ENCODE results near the gene CHD5.

Gene CHD5

DNA sequence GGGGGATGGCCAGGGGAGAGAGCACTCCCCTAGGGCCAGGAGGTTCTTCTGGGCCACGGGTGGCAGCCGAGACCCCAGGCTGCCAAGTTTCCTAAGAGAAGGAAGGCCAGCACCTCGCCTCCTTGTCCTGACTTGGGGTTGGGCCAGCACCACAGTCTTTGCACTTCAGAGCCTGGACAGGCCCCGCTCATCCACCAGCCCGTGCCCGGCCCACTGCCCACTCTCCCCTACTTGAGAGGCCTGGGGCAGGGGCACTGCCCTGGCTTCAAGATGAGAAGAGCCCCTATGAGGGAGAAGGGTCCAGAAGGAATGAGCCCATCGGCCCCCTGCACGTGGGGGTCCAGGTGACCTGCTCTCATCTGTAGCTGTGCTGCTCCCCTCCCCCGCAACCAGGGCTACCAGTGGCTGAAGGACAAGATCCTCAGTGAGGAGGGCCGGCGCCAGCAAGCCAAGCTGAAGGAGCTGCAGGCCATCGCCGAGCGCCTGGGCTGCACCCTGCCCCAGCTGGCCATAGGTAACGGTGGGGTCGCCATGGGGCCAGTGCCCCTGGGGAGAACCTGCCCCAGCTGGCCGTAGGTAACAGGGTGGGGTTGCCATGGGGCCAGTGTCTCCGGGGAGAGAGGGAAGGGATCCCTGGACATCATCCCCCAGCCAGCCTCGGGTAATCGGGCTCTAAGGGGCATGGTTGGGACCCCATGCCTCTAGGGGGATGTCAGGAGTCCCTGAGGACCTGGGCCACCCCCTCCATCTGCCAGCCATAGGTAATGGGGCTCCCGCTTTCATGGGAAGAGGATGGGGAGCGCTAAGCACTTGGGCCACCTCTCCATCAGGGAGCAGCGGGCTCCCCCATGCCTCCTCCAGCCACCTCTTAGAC is 83.6 kb downstream of the CHD5 start:
- DNase-seq = no peak

DNA sequence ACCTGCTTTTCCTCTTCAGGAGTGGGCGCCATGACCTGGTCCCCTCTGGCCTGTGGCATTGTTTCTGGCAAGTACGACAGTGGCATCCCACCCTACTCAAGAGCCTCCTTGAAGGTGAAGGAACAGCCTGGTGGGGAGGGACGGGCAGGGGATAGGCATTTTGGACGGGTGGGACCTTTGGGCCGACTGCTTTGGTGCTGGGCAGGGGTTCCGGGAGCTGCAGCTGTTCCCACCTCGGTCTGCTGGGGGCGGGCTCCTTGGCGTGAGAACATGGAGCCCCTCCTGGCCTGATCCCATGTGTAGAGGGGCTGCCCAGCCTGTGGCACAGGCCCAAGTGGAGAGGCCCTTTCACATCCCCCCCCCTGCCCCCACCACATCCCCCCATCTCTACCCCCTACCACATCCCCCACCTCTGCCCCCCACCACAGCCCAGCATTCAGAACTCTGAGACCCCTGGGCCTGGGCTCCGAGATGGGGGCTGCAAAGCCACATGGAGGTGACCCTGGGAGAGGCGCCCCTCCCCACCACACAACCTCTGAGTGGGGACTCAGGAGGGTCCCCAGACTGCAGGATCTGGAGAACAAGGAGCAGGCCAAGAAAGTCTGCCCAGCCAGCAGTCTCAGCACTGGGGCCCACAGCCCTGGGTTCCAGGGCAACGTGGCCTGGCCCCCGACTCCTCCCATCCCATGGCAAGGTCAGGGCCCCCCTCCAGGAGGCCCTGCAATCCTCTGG is 84.4 kb downstream of the CHD5 start:
- no peak for DNase-seq

DNA sequence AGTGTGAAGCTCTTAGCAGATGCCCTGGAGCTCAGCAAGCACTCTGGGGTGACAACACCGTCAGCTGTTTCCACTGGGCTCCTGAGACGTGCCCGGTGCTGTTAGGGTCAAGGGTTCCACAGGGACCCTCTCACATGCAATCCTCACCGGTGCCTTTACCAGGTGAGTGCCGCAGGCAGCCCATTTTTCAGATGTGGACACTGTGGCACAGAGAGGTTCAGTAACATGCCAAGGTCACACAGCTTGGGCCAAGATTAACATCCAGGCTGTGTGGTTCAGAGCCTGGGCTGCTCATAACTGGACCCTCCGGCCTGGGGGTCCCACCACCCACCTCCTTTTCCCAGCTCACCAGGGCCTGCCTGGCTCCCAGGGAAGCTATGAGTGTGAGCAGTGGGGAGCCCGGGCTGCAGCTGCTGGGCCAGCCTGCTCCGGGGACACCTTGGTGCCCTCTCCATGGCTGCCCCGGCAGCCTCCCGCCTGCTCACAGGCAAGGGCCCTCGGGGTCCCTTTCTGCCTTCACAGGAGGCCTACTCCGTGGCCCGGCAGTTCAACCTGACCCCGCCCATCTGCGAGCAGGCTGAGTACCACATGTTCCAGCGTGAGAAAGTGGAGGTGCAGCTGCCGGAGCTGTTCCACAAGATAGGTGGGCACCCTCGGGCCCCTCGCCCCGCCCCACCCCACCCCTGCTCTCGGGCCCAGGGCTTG is 85.2 kb downstream of the CHD5 start:
- no peak for DNase-seq

DNA sequence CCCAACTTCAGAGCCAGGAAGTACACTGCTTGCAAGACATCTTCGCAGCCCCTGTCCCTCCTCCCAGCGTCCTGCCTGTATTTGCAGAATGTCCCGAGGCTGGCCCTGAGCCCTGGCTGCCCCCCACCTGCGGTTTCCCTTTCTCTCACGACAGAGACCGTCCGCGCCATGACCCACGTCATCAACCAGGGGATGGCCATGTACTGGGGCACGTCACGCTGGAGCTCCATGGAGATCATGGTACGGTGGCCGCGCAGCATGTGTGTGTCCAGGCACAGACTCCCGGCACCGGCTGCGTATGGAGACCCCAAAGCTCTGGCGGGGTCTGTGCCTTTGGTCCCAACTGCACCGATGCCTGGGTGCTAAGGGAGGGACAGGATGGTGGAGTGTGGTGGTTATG is 85.9 kb downstream of the CHD5 start:
- no peak for DNase-seq

GRCh38 chr1:6093611-6094010 is 86.5 kb downstream of the CHD5 start:
- DNase-seq = no peak

DNA sequence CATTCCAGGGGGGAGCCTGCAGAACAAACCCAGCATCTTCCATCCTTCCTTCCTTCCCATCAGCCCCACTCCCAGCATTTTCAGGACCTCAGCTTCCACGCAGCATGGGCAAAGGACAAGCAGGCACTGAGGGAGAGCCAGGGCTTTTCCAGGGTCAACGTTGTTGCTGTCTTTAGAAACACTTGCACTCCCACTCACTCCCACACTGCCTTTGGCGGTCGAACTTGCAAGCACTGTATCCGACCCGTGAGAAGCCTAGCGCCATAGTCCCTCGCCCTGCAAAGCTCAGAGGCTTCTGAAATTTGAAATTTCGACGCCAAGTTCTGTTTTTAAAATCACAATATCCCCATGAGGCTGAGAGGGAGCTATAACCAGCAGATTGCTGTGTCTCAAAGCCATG is 87.0 kb downstream of the CHD5 start:
- DNase-seq = no peak

DNA sequence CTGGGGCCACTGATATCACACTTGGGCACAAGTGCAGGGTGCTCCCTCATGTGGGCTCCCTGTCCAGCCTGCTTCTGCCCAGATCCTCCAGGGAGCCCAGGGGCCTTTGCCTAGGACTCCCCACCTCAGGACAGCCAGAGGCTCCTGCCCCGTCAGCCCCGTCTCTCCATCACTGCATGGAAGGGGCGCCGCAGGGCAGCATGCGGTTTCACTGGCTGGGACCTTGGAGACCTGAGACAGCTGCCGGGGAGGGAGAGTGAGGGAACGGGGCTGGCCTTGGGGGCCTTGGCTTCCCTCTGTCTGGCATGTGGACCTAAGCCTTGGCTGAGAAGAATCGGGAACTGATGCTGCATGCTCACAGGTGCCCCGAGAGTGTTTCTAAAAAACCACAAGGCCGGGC is 87.9 kb downstream of the CHD5 start:
- no peak for DNase-seq

DNA sequence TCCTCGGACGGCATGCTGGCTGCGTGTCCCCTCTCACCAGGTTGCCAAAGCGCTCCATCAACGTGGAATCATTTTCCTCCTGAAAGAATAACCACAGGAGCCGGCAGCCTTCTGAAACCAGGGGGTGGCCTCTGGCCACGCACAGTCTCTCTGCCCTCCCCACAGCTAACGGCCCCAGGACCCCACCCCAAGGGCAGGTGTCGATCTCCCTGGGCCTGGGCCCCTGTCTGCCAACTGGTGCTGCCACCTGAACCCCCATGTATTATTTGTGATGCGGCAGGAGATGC is 88.4 kb downstream of the CHD5 start:
- no peak for DNase-seq

GRCh38 chr1:6090996-6091822 is 88.9 kb downstream of the CHD5 start:
- DNase-seq = no peak

DNA sequence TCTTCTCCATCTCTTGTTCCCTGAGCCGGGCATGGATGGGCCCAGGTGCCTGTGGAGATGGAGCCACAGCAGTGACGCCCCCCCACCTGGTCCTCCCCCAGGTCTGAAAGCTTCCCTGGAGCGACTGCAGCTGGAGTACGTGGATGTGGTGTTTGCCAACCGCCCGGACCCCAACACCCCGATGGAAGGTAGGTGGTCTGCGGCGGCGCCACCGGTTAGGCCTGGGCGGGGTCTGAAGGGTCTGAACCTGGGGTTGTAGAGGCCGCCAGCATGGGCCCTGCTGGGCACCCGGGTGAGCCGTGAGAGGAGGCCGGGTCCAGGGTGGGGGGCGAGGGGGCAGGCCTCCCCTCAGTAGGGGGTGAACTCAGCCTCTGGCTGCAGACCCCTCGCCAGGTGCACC is 89.8 kb downstream of the CHD5 start:
- no peak for DNase-seq

DNA sequence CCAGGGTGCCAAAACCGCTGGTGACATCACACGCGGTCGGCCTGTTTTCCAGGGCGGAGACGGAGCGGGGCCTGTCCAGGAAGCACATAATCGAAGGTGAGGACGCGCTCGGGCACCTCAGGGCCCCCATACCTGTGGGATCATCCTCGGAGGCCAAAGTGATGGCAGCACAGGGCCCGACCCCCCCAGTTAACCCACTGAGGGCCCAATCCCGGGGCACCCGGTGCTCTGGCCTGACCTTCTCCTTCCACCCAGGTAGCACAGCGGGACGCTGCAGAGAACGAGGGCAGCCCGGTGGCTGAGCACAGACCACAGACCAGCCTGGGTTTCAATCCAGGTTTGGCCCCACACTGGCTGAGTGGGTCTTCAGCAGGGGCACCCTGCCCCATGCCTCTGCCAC is 91.2 kb downstream of the CHD5 start:
- no peak for DNase-seq

- DNase-seq = no peak
Measured at GRCh38 chr1:6087958-6088357, 92.2 kb downstream of the CHD5 start.

- DNase-seq = no peak
Measured at GRCh38 chr1:6087377-6087772, 92.7 kb downstream of the CHD5 start.

GRCh38 chr1:6086762-6087376 is 93.3 kb downstream of the CHD5 start:
- no peak for DNase-seq

DNA sequence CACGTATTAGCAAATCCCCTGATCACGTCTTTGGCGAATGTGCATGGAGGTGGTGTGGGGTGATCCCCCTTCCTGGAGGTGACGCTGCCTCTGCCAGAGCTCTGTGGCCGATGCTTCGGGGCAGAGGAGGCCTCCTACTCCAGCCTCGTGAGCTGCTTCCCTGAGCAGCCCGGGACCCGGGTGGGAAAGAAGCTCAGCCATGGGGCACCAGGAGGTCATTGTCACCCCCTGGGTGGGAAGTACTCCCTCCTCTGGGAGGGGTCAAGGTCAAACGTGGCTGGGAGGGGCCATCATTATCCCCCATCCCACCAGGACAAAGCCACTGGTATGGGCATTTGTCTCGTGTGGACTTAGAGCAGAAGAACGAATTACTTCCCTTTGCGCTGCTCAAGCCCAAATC is 93.8 kb downstream of the CHD5 start:
- DNase-seq = no peak

GRCh38 chr1:6085666-6086065 is 94.5 kb downstream of the CHD5 start:
- no peak for DNase-seq

- DNase-seq = no peak
Measured at GRCh38 chr1:6084781-6085495, 95.2 kb downstream of the CHD5 start.

DNA sequence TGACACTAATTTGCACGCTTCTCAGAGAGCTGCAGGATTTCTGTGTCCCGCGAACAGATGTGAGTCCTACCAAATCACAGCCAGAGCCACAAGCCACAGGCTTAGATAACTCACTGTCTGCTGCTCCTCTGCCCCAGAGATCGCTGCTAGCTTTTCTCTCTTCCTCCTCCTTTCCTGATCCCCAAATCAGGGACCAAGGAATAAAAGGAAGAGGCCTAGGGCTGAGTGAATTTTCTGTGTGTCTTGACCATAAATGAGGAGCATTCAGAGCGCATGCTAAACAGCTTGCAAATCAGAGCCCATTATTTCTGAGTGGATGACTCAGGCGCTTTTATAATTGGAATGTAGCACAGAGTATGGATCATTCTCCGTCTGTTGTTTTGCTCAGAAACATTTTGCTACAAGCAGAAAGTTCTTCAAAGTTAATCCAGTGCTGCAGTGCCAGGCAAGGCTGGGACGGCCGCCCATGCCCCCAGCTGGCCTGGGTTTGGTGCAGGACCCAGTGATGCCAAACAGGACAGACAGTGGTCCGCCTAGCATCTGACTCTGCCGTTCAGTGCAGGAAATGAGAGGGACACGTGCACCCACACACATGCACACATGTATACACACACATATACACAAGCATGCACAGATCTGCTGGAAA is 96.2 kb downstream of the CHD5 start:
- DNase-seq = no peak

- no peak for DNase-seq
Measured at GRCh38 chr1:6083385-6083784, 96.7 kb downstream of the CHD5 start.

- no peak for DNase-seq
Measured at GRCh38 chr1:6082430-6082971, 97.6 kb downstream of the CHD5 start.

DNA sequence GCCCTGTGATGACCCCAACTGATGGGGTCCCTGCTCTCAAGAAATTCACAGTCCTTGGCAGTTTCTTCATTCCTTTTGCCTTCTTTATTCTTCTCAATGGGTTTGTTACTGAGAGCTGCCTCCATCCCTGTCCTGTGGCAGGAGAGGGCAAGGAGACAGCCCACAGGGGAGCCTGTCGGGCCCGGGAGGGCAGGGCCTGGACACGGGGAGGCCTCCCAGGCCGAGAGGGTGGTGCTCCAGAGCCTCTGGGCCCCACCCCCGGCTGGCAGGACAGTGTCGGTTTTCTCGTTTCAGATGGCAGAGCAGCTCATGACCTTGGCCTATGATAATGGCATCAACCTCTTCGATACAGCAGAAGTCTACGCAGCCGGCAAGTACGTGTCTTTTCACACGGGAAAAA is 98.2 kb downstream of the CHD5 start:
- DNase-seq = no peak

Data from kidney glomerular epithelial cell (primary cell).